Lung (tissue), 12 donors: ENCODE measurements around the gene SEMA5B. TPM values are rescaled to one million over a fixed set of nuclear protein-coding genes. Genes with fewer than 3 reads are reported as not detected.

ENCODE experiments used
- ATAC-seq: fragments of 200-7000 bp; cut with Tn5 transposase; one replicate; pipeline ENCODE4 v1.9.1; 2020; ENCODE audit warnings: moderate number of reproducible peaks; ENCODE audit not compliant: insufficient read depth, low FRiP score
- DNase-seq, 3 donors: peaks; one replicate each; pipeline ENCODE4 v3.0.0-alpha.2; 2013 to 2017
- H3K27ac ChIP-seq, 2 donors: one replicate each; pipeline ENCODE4 v1.5.1; 2013; ENCODE audit warnings: mild to moderate bottlenecking in 2 of 2, moderate library complexity in 2 of 2, control low read depth in 1 of 2, inconsistent platforms in 1 of 2, low read depth in 1 of 2, low read length in 1 of 2
- H3K27me3 ChIP-seq, 3 donors: one replicate each; pipeline ENCODE4 v1.5.1; 2013; ENCODE audit warnings: low read length in 2 of 3; ENCODE audit not compliant: control insufficient read depth in 3 of 3, insufficient read depth in 3 of 3
- H3K36me3 ChIP-seq, 4 donors: one replicate each; pipeline ENCODE4 v1.5.1; 2013; ENCODE audit warnings: low read length in 4 of 4, mild to moderate bottlenecking in 1 of 4, moderate library complexity in 1 of 4; ENCODE audit not compliant: control insufficient read depth in 4 of 4, insufficient read depth in 4 of 4
- H3K4me1 ChIP-seq, 5 donors: one replicate each; pipeline ENCODE4 v1.5.1; 2013; ENCODE audit warnings: low read length in 5 of 5, mild to moderate bottlenecking in 2 of 5, moderate library complexity in 1 of 5; ENCODE audit not compliant: control insufficient read depth in 5 of 5, insufficient read depth in 5 of 5
- H3K4me3 ChIP-seq: one replicate; pipeline ENCODE4 v1.5.1; 2013; ENCODE audit warnings: mild to moderate bottlenecking, control low read depth, moderate library complexity
- H3K9ac ChIP-seq, 2 donors: one replicate each; pipeline ENCODE4 v1.5.1; 2013; ENCODE audit warnings: low read length in 2 of 2, control low read depth in 1 of 2; ENCODE audit not compliant: insufficient read depth in 1 of 2
- H3K9me3 ChIP-seq, 4 donors: one replicate each; pipeline ENCODE4 v1.5.1; 2013; ENCODE audit warnings: low read length in 3 of 4, mild to moderate bottlenecking in 1 of 4, moderate library complexity in 1 of 4; ENCODE audit not compliant: control insufficient read depth in 4 of 4, insufficient read depth in 3 of 4
- CTCF ChIP-seq: IDR thresholded peaks from 2 replicates; pipeline ENCODE4 v1.5.1; 2012; ENCODE audit warnings: mild to moderate bottlenecking; ENCODE audit errors: control extremely low read depth, extremely low read depth
- WGBS, 2 donors: extraction: QIAGEN DNeasy Blood & Tissue Kit; methylation state at CpG; one replicate each; pipeline ENCODE4 v1.1.7; 2013; 5-methylcytosine and 5-hydroxymethylcytosine counted together
- polyA plus RNA-seq, 2 donors: library from polyadenylated mRNA; stranded (reverse); fragments of 200-250 nt; gene quantifications; one replicate each; pipeline ENCODE4 v1.2.1, GENCODE V29; 2013
- total RNA-seq, 2 donors: library from RNA; depleted of rRNA in 1 of 2; stranded (reverse); fragments of >200 nt in 1 of 2; gene quantifications; one replicate each; pipeline ENCODE4 v1.2.1, GENCODE V29; 2014 to 2021
- donor health status: control.
- donor health status: control.
- donor health status: Bipolar disorder and iron deficiency.
- donor health status: healthy.
- donor health status: DM: yes; HTN: yes; CAD: no.

SEMA5B gene
- total and polyA plus RNA-seq, 4 donors = 0.30 to 2.2 (median 0.48) TPM

- DNase-seq (no peak), ATAC-seq (no peak)
- H3K9ac ChIP-seq = no peak overlapping the region
- no peaks in the 10 kb centered on the region for H3K9me3 ChIP-seq
- 62 to 63% methylated on average over 13 of the region's 13 CpGs for WGBS, 2 donors
- peaks cover 0 to 6% (median 0%) of the 10 kb centered on the region in 5 donors for H3K4me1 ChIP-seq
- H3K27ac ChIP-seq = peak overlapping the region in 1 of 2 donors; percentile 40
- no peak overlapping the region for H3K4me3 ChIP-seq
- H3K27me3 ChIP-seq = no peaks in the 10 kb centered on the region
- no peak for TF ChIP-seq CTCF
- no peaks in the 10 kb centered on the region for H3K36me3 ChIP-seq
These were observed 21.1 kb upstream of the SEMA5B start for GRCh38 chr3:123048480-123049237.

- Histone ChIP-seq H3K4me3 (no peak overlapping the region), H3K9me3 (no peaks in the 10 kb centered on the region), H3K27me3 (peaks cover 0 to 4% (median 0%) of the 10 kb centered on the region in 3 donors), H3K27ac (no peak overlapping the region), H3K9ac (no peak overlapping the region), H3K4me1 (peaks cover 0 to 9% (median 0%) of the 10 kb centered on the region in 5 donors), H3K36me3 (no peaks in the 10 kb centered on the region)
- ATAC-seq = no peak
- 73 to 79% methylated on average over 3 of the region's 3 CpGs for WGBS, 2 donors
- TF ChIP-seq CTCF = no peak
- no peak for DNase-seq
These were observed 19.4 kb upstream of the SEMA5B start for GRCh38 chr3:123047062-123047319.

GRCh38 chr3:123046262-123047061 lies 18.9 kb upstream of the SEMA5B start:
- Histone ChIP-seq H3K36me3 (no peaks in the 10 kb centered on the region), H3K4me3 (no peak overlapping the region), H3K27ac (peak overlapping the region in 1 of 2 donors; percentile 35), H3K9me3 (no peaks in the 10 kb centered on the region), H3K4me1 (peaks cover 0 to 9% (median 0%) of the 10 kb centered on the region in 5 donors), H3K27me3 (peaks cover 0 to 4% (median 0%) of the 10 kb centered on the region in 3 donors), H3K9ac (no peak overlapping the region)
- TF ChIP-seq CTCF = no peak
- WGBS, 2 donors = 61 to 77% methylated on average over 10 of the region's 10 CpGs
- ATAC-seq (no peak), DNase-seq (no peak)
